Measurements from ENCODE around the gene ACTR1B. TPM values are rescaled to one million over a fixed set of nuclear protein-coding genes. Genes with fewer than 3 reads are reported as not detected.

The ACTR1B gene
- total and polyA plus RNA-seq, 2 experiments from 2014 or later: 27.2 to 42.5 TPM

GRCh38 chr2:97711394-97711711 lies 47.5 kb upstream of the ACTR1B start:
- H3K79me2 ChIP-seq (replicated peaks; ENCODE audit: insufficient read depth): no peaks in the 10 kb centered on the region
- Mint-ChIP-seq H3K4me3 (no peak overlapping the region), H3K27ac (no peak overlapping the region), H3K36me3 (ENCODE audit: low read depth) (peaks cover 2% of the 10 kb centered on the region; the same call in 2 of the 3 replicates), H3K27me3 (ENCODE audit: insufficient read depth, low read depth, poor library complexity) (peaks cover 7% of the 10 kb centered on the region), H3K9me3 (no peaks in the 10 kb centered on the region; the same call in 2 of the 3 replicates), H3K4me1 (peaks cover 6% of the 10 kb centered on the region)
- H3K36me3 ChIP-seq (ENCODE audit: insufficient read depth): no peaks in the 10 kb centered on the region
- H3F3A ChIP-seq (replicated peaks; ENCODE audit: low read depth): no peaks in the 10 kb centered on the region
- no peaks in the 10 kb centered on the region for H3K4me1 ChIP-seq (ENCODE audit: insufficient read depth)
- H3K27me3 ChIP-seq (ENCODE audit: insufficient read depth): no peaks in the 10 kb centered on the region
- TF ChIP-seq POLR2AphosphoS5 (IDR thresholded peaks at IDR 0.05; ENCODE audit: low read depth) (no peak), ZNF114 (CRISPR knock-in tag; IDR thresholded peaks at IDR 0.05) (no peak), NANOG (IDR thresholded peaks at IDR 0.05; ENCODE audit: borderline replicate concordance) (no peak), EZH2phosphoT487 (IDR thresholded peaks at IDR 0.05; ENCODE audit: unreplicated experiment) (no peak), CTCF (conservative IDR thresholded peaks at IDR 0.05; ENCODE audit: low read depth in 2 of 2) (no peak), CREB1 (CRISPR knock-in tag; IDR thresholded peaks at IDR 0.05; ENCODE audit: low read depth) (no peak), REST (IDR thresholded peaks at IDR 0.05; ENCODE audit: unreplicated experiment) (no peak), ETS1 (IDR thresholded peaks at IDR 0.05) (no peak), EZH2 (IDR thresholded peaks at IDR 0.05; ENCODE audit: low read depth, unreplicated experiment) (no peak), JUNB (IDR thresholded peaks at IDR 0.05; ENCODE audit: unreplicated experiment) (no peak)
- no peak for DNase-seq (ENCODE audit: low spot score)
- no peak overlapping the region for H2AFZ ChIP-seq
- H3K27ac ChIP-seq (ENCODE audit: low read depth): no peak overlapping the region
- no peaks in the 10 kb centered on the region for H4K20me1 ChIP-seq (replicated peaks; ENCODE audit: insufficient read depth)
- no peak for ATAC-seq
- H3K9me2 ChIP-seq (ENCODE audit: insufficient read depth): no peaks in the 10 kb centered on the region
- no peak overlapping the region for H3K4me3 ChIP-seq
- no peak overlapping the region for H3K4me2 ChIP-seq

- Histone ChIP-seq H3K4me1 (ENCODE audit: insufficient read depth) (no peaks in the 10 kb centered on the region), H3K27ac (ENCODE audit: low read depth) (no peak overlapping the region), H3K4me2 (no peak overlapping the region), H2AFZ (no peak overlapping the region), H3F3A (replicated peaks; ENCODE audit: low read depth) (no peaks in the 10 kb centered on the region), H3K9me2 (ENCODE audit: insufficient read depth) (no peaks in the 10 kb centered on the region), H4K20me1 (replicated peaks; ENCODE audit: insufficient read depth) (no peaks in the 10 kb centered on the region), H3K79me2 (replicated peaks; ENCODE audit: insufficient read depth) (no peaks in the 10 kb centered on the region), H3K4me3 (no peak overlapping the region), H3K27me3 (ENCODE audit: insufficient read depth) (no peaks in the 10 kb centered on the region), H3K36me3 (ENCODE audit: insufficient read depth) (no peaks in the 10 kb centered on the region)
- ATAC-seq (no peak), DNase-seq (ENCODE audit: low spot score) (no peak)
- Mint-ChIP-seq H3K27ac (no peak overlapping the region), H3K27me3 (ENCODE audit: insufficient read depth, low read depth, poor library complexity) (peaks cover 4% of the 10 kb centered on the region), H3K4me1 (peaks cover 3% of the 10 kb centered on the region; the same call in 2 of the 3 replicates), H3K36me3 (ENCODE audit: low read depth) (peaks cover 2% of the 10 kb centered on the region; the same call in 1 of the 3 replicates), H3K9me3 (no peaks in the 10 kb centered on the region; the same call in 2 of the 3 replicates), H3K4me3 (no peak overlapping the region)
- TF ChIP-seq CTCF (conservative IDR thresholded peaks at IDR 0.05; ENCODE audit: low read depth in 2 of 2) (no peak), EZH2 (IDR thresholded peaks at IDR 0.05; ENCODE audit: low read depth, unreplicated experiment) (no peak), EZH2phosphoT487 (IDR thresholded peaks at IDR 0.05; ENCODE audit: unreplicated experiment) (no peak), CREB1 (CRISPR knock-in tag; IDR thresholded peaks at IDR 0.05; ENCODE audit: low read depth) (no peak), STAT1 (IDR thresholded peaks at IDR 0.05; ENCODE audit: unreplicated experiment) (no peak), ZNF114 (CRISPR knock-in tag; IDR thresholded peaks at IDR 0.05) (no peak), REST (IDR thresholded peaks at IDR 0.05; ENCODE audit: unreplicated experiment) (no peak), POLR2AphosphoS5 (IDR thresholded peaks at IDR 0.05; ENCODE audit: low read depth) (no peak), JUNB (IDR thresholded peaks at IDR 0.05; ENCODE audit: unreplicated experiment) (no peak)
Measured at GRCh38 chr2:97708608-97709007, 44.8 kb upstream of the ACTR1B start.

All from GM23338 (cell line).